HG02840 (cell line): ENCODE results near the gene DZIP1.

Source experiments
- ATAC-seq: cut with Tn5 transposase; IDR thresholded peaks from one replicate; pipeline ENCODE4 v1.9.1; 2021; ENCODE audit warnings: mild to moderate bottlenecking, moderate library complexity, moderate number of reproducible peaks; ENCODE audit not compliant: unreplicated experiment, low FRiP score

The DZIP1 gene

GRCh38 chr13:95553581-95554385 is 90.7 kb downstream of the DZIP1 start:
- no peak for ATAC-seq

DNA sequence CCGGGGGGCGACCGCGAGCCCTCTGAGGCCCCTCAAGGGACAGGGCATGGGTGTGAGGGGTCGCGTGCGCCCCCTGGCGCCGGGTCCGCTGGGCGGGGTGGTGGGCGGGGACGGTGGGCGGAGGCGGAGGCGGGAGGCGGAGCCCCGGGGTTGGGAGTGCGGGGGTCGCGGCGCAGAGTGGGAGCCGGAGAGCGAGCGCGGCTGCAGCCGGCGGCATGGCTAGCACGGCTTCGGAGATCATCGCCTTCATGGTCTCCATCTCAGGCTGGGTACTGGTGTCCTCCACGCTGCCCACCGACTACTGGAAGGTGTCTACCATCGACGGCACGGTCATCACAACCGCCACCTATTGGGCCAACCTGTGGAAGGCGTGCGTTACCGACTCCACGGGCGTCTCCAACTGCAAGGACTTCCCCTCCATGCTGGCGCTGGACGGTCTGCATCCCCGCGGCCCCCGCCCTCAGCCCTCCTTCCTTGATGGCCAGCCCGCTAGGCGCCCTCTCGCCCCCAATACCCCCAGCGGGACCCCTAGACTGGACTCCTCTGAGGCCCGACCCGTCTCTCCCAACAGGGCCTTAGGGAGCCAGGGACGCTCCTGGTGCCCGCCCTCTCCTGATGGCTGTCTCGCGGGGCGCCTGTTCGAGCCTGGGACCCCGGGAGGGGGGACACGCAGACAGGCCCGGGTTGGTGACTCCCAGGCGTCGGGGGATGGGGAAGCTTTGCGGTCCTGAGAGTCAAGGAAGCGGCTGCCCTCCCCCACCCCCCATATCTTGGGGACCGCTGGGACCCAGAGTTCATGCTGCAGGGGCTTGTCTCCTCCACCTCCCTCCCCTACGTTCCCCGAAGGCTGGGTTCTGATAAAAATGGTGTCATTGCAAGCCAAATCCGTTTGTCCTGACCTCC is 91.7 kb downstream of the DZIP1 start, which contains the start of gene CLDN10:
TSS of gene CLDN10 (plus strand) at position 182 of the 903 bp plus-strand sequence. CDS start at position 216, 34 bp downstream.
- ATAC-seq = no peak

DNA sequence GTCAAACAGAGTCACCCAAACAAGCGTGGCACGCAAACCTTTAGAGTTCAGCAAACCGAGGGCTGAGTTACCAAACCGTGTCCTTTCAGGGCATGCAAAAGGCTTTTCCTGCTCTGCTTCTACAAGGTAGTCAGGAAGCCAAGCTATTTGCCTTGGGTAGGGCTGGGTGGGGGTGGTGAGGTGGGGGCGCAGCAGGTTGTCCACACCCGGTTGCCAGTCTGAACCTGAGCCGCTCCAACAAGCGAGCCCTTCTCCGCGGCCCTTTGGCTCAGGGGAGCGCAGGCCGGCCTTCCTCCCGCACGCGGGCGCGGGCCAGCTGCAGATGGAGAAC is 92.3 kb downstream of the DZIP1 start:
- ATAC-seq = no peak

- no peak for ATAC-seq
These were observed 96.9 kb downstream of the DZIP1 start for GRCh38 chr13:95547531-95548167.

GRCh38 chr13:95546919-95547318 is 97.6 kb downstream of the DZIP1 start:
- ATAC-seq = no peak

- ATAC-seq = no peak
These were observed 100.2 kb downstream of the DZIP1 start for GRCh38 chr13:95544293-95544692.

DNA sequence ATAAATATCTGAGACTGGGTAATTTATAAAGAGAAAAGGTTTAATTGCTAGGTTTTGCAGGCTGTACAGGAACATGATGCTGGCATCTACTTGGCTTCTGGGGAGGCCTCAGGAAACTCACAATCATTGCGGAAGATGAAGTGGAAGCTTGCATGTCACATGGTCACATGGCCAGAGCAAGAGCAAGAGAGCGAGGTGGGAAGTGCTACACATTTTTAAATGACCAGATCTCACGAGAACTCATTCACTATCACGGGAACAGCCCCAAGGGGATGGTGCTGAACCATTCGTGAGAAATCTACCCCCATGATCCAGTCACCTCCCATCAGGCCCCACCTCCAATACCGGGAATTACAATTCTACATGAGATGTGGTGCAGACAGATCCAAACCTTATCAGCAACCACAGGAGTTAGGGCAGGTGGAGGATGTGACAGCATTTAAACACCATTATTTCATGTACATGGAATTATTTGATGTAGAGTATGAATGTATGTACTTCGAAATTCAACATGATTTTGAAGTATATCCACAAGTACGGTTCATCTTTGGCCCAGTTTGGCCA is 102.5 kb downstream of the DZIP1 start:
- no peak for ATAC-seq

- ATAC-seq = no peak
These were observed 103.2 kb downstream of the DZIP1 start for GRCh38 chr13:95541308-95541707.

GRCh38 chr13:95540888-95541287 is 103.6 kb downstream of the DZIP1 start:
- ATAC-seq = no peak

DNA sequence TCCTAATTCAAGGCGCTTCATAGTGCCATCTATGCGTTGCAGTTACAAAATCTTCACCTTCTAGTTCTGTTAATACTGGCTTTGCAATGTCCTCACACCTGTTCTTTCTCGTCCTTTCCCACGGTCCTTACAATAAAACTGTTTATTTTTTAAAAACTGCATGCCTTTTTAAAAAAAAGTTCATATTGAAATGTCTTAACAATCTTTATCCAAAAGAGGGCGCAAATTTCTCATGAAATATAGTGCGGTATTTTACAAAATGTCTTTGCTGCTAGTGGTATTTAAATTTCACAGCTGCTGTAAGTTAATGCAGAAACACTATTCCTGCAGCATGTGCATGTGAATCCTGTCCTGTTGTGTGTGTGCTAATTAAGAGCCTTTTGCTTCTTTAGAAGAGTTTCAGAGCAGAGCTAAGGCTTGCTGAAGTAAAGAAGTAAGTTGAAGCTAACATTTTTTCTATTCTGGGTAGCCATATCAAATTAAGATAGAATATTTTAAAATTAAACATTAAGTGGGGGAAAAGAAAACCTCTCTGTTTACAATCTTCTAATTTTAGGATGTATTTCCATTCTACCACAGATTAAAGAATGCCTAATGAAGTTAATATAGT is 107.8 kb downstream of the DZIP1 start:
- ATAC-seq = no peak

DNA sequence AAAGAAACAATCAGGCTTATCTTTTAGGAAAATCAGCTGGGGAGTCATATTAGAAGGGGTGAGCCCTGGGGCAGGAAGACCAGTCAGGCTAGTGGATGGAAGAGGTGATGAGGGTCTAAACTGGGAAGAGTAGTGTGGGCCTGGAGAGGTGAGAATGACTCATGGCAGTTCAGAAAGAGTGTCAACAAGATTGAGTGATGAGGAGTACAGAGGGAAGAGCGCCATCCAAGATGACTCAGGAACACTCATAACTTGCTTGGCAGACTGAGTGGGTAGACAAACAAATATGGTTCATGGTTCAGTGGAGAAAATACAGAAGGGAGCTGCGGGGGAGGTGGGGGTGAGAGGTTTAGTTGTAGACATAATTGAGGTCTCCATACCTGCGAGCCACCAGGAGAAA is 109.3 kb downstream of the DZIP1 start:
- ATAC-seq = no peak

DNA sequence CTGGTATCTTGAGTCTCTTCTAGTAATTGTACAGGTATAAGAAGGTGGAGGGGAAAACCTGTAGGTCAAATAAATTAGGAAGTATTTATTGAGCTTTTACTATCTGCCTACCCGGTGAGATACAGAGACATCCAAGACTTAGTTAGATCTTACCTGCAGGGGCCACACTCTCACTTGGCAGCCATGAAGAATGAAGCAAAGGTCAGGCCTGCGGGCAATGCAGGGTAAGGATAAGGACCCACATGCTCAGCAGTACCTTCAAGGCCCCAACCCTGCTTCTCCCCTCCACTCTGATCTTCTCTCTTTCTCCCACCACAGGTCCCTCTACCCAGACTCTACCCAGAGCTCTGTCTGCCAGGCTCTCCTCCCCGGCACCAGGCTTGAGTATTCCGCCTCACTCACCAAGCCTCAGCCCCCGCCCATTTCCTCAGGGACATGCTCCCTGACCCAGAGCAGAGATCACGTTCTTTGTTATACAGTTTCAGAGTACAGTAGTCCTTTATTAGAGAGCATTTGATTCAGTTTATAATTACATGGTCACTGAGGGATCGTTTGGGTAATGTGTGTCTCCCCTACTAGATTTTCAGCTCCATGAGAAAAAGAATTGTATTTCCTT is 110.9 kb downstream of the DZIP1 start:
- no peak for ATAC-seq

DNA sequence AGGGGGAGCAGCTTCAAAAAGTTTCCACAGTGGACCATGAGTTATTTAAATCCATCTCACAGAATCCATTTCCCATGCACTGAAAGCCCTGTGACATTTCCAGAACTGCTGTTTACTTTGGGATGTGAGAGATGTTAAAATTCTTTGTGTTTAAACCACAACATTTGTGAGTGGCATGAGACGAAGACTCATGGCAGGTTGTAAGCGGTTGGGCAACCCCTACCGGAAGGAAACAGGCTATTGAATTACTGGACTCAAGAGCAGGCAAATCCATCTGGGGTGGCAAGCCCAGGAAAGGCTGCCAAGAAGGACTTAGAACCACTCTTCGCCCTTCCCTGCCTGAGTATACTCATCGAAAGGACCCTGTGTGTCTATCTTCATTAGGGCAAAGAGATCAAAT is 114.3 kb downstream of the DZIP1 start:
- ATAC-seq = no peak
